Skin of body (tissue), 2 donors: Measurements from ENCODE around the gene PACRG. TPM values are rescaled to one million over a fixed set of nuclear protein-coding genes. Genes with fewer than 3 reads are reported as not detected.

Experiments used
- DNase-seq: peaks from one replicate; lab custom pipeline; 2025; lab: John Stamatoyannopoulos, UW
- total RNA-seq: library from RNA; depleted of rRNA; stranded (reverse); fragments of >200 nt; gene quantifications from one replicate; pipeline ENCODE4 v1.2.3, GENCODE V29; 2014

The PACRG gene
- total RNA-seq, 1 donor from 2014 or later, result 5.5 TPM

GRCh38 chr6:163133017-163133416 lies 405.2 kb downstream of the PACRG start:
- no peak for DNase-seq

- DNase-seq, result no peak
Observed at GRCh38 chr6:163133691-163134090, 405.9 kb downstream of the PACRG start.

DNA sequence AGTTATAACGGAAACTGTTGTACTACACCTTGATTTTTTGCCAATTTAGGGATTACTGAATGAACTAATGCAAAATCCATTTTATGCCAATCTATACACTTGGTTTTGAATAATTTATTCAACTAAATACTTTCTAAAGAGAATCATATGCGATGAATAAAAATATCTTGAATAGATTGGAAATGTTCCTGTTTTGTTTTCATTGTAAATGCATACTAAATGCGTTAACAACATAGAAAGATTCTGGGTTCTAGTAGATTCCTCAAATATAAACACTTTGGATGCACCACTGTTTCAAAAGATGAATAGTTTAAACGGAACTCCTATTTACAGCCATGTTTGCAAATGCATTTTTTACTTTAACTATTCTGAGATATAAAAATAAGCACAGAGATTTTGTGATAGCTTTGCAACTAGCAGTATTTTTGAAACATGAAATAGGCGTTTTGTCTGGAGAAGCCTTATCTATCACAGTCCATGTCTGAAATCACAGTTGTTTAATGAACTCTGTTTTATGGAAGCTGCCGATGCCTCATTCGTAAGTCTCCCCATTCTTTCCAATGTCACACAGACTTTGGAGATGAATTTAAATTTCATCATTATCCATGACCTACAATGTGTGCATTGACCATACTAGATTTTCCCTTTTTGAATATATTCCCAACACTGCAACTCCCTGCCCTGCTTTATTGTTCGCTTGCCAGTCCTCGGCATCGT lies 409.1 kb downstream of the PACRG start:
- DNase-seq, result no peak

GRCh38 chr6:163137398-163137881 lies 409.7 kb downstream of the PACRG start:
- no peak for DNase-seq

DNA sequence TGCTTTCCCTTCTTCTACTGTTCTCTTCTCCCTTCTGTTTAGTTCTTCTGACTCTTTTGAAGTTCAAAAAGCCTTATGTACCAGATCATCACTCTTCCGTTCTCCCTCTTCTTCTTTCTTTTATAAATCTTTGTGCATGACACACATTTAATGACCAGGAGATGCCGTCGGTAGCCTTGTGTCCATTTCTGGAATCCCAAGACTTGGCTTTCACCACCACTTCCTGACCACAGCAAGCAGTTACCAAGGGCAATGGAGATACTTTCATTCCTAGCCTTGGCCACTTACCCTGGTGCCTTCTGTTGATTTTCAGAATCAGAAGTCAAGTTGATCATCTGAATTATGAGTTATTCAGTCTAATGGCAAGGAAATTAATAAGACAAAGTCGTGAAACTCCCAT lies 418.3 kb downstream of the PACRG start:
- DNase-seq, result no peak

DNA sequence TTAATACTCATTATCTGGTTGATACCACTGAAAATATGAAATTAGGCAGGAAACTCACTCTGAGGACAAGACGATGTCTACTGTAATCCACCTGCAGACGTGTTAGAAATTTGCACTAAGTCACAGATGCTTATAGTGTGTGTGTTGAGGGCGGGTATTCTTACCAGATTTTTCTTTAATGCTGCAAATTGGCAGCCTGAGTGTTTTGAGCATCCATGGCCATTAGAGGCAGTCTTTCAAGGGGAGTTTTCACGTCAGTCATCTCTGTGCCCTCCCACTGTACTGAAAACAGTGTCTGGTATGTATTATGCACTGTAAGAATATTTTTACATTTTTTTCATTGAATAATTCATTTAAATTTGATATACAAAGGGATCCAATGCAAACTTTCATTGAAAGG lies 420.2 kb downstream of the PACRG start:
- DNase-seq, result peak; percentile 56

DNA sequence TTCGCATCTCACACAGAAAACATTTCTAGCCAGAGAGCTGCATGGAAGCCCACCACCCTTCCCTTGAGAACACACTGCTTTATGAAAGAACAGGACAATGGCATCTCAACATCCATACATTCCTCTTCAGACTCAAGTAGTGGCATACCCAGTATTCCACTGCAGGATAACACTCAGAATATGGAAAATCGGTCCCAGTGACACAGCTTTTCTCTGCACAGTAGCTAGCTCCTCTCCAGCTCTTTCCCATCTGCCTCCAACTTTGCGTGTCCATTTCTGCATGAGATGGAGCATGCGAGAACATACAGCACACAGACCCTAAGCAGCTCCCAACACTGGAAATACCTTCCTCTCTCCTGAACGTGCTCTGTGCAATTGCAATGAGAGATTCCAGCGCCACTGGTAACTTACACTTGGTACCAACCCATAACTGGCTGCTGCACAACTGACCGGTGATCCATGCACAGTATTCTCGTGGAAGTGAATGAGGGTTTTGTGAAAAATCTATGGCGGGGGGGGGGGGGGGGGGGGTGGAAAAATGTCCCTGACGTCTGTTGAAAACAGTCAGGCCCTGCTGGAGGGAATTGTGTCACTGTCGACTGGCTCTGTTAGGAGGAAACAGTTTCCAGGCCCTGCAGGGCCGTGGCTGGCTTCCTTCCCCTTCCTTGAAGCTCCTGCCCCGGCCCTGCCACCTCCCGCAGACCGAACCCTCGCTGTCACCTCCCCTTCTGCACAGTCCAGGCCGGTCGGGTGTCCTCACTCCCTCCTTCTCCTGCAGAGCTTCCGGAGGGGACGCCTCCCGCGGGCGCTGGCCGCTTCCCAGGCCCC lies 420.9 kb downstream of the PACRG start:
- DNase-seq, result no peak

- no peak for DNase-seq
Observed at GRCh38 chr6:163149279-163149848, 421.6 kb downstream of the PACRG start.

- DNase-seq, result peak; percentile 26
Observed at GRCh38 chr6:163151212-163151611, 423.4 kb downstream of the PACRG start.

DNA sequence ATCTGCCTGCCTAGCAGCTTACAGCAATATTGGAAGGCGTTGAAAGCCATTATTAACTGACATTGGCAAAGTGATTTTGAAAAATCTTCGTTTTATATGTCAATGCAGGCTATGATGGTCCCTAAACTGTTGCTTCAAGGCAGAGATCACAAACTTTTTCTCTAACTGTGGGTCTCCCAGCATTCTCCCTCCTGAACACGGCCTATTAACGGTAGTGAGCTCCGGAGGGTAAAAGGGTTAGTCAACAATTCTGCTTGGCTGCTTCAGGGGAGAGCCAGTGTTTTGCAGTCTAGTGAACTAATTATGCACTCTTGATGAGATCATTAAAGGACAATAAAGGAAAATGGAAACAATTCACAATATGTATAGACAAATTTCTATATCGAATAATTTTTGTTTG lies 424.9 kb downstream of the PACRG start:
- no peak for DNase-seq

- no peak for DNase-seq
Observed at GRCh38 chr6:163159110-163159509, 431.3 kb downstream of the PACRG start.

DNA sequence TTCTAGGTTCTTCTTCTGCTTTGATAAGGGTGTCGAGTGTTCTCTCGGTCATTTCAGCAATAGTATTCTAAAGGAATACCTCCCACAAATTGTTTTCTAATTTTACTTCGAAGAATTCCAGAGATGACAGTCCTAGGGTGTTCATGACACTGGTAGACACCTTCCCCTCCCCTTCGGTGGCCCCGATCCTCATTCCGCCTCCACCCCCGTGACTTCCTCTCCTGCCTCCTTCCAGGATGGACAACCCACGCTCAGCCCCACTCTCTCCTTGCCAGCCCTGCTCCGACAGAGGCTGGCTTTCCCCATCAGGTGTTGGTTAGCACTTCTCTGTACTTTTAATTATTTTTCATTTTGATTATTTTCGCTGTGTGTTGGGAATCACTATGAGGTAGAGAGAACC lies 431.9 kb downstream of the PACRG start:
- no peak for DNase-seq

DNA sequence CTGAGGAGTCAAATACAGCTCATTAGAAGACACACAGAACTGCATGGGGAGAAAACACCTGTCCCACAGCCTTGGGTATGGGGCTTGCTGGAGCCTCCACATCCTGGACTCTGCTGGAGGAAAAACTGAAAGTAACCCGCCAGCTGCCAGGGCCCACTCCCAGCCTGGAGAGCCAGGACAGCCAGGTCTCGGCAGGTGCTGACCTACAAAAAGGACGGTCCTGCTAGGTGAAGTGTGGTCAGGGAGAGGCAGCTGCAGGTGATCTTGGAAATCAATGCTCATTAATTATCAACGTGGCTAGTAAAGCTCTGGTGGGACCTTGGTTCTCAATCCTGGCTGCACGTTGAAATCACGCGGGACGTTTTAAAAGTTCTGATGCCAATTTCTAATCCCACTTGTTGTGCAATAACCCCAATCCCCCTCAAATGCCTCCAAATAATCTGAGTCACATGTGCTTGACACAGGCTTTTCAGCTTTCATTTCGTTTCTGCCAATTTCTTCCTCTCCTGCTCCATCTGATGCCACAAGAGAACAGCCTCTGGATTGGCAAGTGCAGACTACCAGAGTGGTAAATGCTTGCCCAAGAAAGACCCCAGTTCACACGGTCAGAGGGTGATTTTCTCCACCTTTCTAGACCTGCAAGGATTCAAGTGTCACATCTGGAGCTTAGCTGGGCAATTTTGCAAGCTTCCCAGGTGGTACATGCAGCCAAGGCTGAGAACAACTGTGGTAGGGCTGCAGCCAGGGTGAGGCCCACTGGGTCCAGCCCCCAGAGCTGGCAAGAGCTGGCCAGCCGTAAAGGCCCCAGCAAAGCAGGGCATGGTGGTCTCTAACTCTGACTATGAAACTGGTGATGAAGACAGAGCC lies 434.5 kb downstream of the PACRG start:
- no peak for DNase-seq

DNA sequence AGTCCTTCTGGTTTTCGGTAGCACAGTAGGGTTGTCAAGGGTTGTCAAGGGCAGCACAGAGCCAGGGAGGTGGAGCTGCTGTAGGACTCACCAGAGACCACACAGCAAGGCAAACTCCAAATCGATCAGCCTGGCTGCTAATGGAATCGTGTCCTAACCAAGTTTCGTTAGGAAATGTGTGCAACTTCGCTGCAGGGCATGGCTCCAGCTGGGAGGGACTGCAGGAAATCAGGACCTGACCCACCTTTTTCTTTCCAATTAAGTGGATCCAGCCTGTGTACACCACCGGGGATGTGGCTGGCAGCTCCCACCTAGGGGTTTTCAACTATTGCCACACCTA lies 435.1 kb downstream of the PACRG start:
- DNase-seq, result no peak

- DNase-seq, result no peak
Observed at GRCh38 chr6:163164175-163164900, 436.6 kb downstream of the PACRG start.

GRCh38 chr6:163165155-163165910 lies 437.6 kb downstream of the PACRG start:
- no peak for DNase-seq

- no peak for DNase-seq
Observed at GRCh38 chr6:163165922-163166321, 438.1 kb downstream of the PACRG start.

DNA sequence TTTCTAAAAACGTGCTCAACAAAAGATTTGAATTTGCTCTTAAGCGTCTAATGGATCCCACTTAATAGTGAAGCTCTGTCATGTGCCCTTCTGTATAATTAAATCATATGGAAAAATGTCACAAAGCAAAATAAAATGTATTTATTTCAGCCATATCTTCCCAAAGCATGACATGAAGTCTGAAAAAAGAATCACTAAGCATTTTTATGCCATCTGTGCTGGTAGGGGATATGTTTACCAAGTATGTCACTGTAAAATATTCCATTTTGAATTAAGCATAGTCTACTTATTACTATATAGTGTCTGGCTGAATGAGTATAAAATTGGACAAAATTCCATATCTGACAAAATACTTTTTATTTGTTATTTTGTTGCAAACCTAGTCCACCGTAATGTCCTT lies 438.7 kb downstream of the PACRG start:
- DNase-seq, result no peak

- DNase-seq, result no peak
Observed at GRCh38 chr6:163169521-163169920, 441.7 kb downstream of the PACRG start.

DNA sequence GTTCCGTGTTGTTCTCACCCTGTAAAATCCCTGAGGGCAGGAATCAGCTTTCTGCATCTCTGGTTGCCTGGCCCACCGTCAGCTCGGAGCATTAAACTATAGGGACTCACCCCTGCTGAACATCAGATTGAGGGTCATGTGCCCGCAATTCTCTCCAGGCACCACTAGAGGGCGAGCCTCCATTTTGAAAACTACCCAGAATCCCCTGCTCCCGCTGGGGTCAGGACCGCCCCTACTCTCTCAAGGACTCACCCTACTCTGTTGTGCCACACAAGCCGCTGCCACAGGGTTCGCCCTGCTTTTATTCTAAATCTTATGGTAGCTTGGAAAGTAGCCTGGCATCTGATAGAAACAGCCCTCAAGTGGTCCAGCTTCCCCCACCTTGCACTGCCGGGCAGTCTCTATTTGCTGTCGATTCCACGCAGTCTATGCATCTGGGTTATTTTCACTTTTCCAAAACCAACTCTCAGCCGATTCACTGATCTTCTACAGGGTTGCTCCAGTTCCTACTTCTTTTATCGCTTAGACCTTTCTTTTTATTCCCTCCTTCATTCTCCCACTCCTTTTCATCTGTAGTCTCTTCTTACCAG lies 442.6 kb downstream of the PACRG start:
- DNase-seq, result no peak
